Measurements from ENCODE around the gene PTCD3.

DNA sequence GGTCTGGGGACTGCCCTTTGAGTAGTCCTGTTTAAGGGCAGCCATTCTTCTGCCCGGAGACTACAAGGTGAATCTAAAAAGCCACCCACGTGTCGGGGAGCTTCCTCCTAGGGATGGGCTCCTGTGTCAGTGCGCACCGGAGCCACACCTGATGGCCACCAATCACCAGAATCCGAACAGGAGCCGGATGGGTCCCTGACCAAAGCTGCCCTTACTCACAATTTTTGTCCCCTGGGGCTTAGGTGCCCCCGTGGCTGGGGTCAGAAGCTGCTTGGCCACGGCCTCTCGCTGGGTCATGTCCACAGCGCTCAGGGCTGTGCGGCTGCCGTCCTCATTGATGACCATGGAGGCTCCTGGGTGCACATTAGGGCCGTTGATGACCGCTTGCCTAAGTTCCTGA is 31.2 kb upstream of the PTCD3 start:
- no peak for TF ChIP-seq POLR2AphosphoS5 (IDR thresholded peaks at IDR 0.05; ENCODE audit: low read depth, low read length)
- TF ChIP-seq CTCF (IDR thresholded peaks at IDR 0.05) = no peak
- TF ChIP-seq FOXM1 (IDR thresholded peaks at IDR 0.05; ENCODE audit: low read depth) = no peak
- TF ChIP-seq RXRA (IDR thresholded peaks at IDR 0.05; ENCODE audit: borderline replicate concordance, low read depth) = no peak
- no peak for TF ChIP-seq RFX5 (IDR thresholded peaks at IDR 0.05; ENCODE audit: low read length)
- TF ChIP-seq TEAD4 (IDR thresholded peaks at IDR 0.05; ENCODE audit: borderline replicate concordance, insufficient read depth) = no peak
